Esophagus muscularis mucosa (tissue), 3 donors: ENCODE results near the gene PLIN1.

Source experiments
- POLR2A ChIP-seq: fragments of 450-650 bp; IDR thresholded peaks from one replicate; pipeline ENCODE4 v1.6.1; 2017; ENCODE audit warnings: antibody characterized with exemption, moderate library complexity, mild to moderate bottlenecking, low read depth
- TF ChIP-seq, protein P1 (sequence below), 3 experiments: fragments of 200-600 bp in 2 of 3; fragments of 450-650 bp in 1 of 3; sonication (generic) in 2 of 3; IDR thresholded peaks; one replicate each; pipeline ENCODE4 v1.5.1; 2017 to 2019; ENCODE audit warnings: antibody characterized with exemption in 3 of 3, mild to moderate bottlenecking in 2 of 3, moderate library complexity in 1 of 3

DNA sequence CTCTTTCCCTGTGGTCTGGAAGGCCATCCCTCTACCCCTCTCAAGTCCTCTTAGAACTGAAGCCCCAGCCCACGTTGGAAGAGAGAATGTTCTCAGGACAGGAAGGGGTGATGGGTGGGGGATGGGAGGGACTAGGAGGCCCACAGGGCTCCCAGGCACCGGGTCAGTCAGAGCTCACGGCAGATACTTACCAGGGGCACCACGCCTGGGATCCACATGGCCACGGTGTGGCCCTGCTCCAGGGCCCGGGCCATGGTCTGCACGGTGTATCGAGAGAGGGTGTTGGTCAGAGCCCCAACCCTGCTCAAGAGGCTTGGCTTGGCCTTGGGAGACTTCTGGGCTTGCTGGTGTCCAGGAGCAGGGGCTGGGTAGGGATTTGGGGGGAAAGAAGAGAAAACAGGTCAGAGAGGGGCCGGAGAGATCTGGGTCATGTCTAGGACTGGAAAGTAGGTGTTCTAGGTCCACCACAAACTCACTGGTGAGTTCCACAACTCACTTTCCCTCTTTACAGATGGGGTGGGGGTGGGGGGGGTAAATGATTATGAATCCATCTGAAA lies 9.8 kb downstream of the PLIN1 start:
- TF ChIP-seq, protein P1, sequence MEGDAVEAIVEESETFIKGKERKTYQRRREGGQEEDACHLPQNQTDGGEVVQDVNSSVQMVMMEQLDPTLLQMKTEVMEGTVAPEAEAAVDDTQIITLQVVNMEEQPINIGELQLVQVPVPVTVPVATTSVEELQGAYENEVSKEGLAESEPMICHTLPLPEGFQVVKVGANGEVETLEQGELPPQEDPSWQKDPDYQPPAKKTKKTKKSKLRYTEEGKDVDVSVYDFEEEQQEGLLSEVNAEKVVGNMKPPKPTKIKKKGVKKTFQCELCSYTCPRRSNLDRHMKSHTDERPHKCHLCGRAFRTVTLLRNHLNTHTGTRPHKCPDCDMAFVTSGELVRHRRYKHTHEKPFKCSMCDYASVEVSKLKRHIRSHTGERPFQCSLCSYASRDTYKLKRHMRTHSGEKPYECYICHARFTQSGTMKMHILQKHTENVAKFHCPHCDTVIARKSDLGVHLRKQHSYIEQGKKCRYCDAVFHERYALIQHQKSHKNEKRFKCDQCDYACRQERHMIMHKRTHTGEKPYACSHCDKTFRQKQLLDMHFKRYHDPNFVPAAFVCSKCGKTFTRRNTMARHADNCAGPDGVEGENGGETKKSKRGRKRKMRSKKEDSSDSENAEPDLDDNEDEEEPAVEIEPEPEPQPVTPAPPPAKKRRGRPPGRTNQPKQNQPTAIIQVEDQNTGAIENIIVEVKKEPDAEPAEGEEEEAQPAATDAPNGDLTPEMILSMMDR (IDR thresholded peaks at IDR 0.05), result no peak
- TF ChIP-seq POLR2A, result no peak
